Hepatocyte (in vitro differentiated cells): ENCODE data around the gene ARL2. TPM values are rescaled to one million over a fixed set of nuclear protein-coding genes. Genes with fewer than 3 reads are reported as not detected.

Experiments used
- DNase-seq: peaks from one replicate; pipeline ENCODE4 v3.0.0-alpha.2; 2016; ENCODE audit warnings: low spot score
- H2AFZ ChIP-seq: fragments of 200-600 bp; sonication (generic); 2 replicates; pipeline ENCODE4 v1.6.0; 2016; ENCODE audit warnings: antibody characterized with exemption, mild to moderate bottlenecking
- H3K27ac ChIP-seq: fragments of 200-600 bp; sonication (generic); 2 replicates; pipeline ENCODE4 v1.5.1; 2016; ENCODE audit warnings: mild to moderate bottlenecking
- H3K27me3 ChIP-seq: fragments of 200-600 bp; sonication (generic); 2 replicates; pipeline ENCODE4 v1.6.1; 2016
- H3K36me3 ChIP-seq: fragments of 200-600 bp; sonication (generic); replicated peaks from 2 replicates; pipeline ENCODE4 v1.5.1; 2016; ENCODE audit warnings: low read depth; ENCODE audit not compliant: insufficient read depth
- H3K4me1 ChIP-seq: fragments of 200-600 bp; sonication (generic); 2 replicates; pipeline ENCODE4 v1.5.1; 2016; ENCODE audit warnings: mild to moderate bottlenecking, moderate library complexity; ENCODE audit not compliant: insufficient read depth
- H3K4me2 ChIP-seq: fragments of 200-600 bp; sonication (generic); 2 replicates; pipeline ENCODE4 v1.6.0; 2016
- H3K4me3 ChIP-seq: fragments of 200-600 bp; sonication (generic); 2 replicates; pipeline ENCODE4 v1.5.1; 2016; ENCODE audit warnings: mild to moderate bottlenecking
- H3K79me2 ChIP-seq: fragments of 200-600 bp; sonication (generic); 2 replicates; pipeline ENCODE4 v1.6.0; 2017; ENCODE audit warnings: mild to moderate bottlenecking
- H3K9me2 ChIP-seq: fragments of 200-600 bp; sonication (generic); replicated peaks from 2 replicates; pipeline ENCODE4 v1.6.0; 2017; ENCODE audit warnings: mild to moderate bottlenecking; ENCODE audit not compliant: insufficient read depth
- H3K9me3 ChIP-seq: fragments of 200-600 bp; sonication (generic); 2 replicates; pipeline ENCODE4 v1.5.1; 2016; ENCODE audit warnings: low read depth, mild to moderate bottlenecking
- H4K20me1 ChIP-seq: fragments of 200-600 bp; sonication (generic); 2 replicates; pipeline ENCODE4 v1.6.0; 2016; ENCODE audit warnings: mild to moderate bottlenecking; ENCODE audit not compliant: insufficient read depth, poor library complexity, severe bottlenecking
- CTCF ChIP-seq: fragments of 200-600 bp; sonication (generic); IDR thresholded peaks from 2 replicates; pipeline ENCODE4 v1.5.1; 2016; ENCODE audit warnings: antibody characterized with exemption, mild to moderate bottlenecking; ENCODE audit not compliant: poor library complexity
- EZH2 ChIP-seq: fragments of 200-600 bp; sonication (generic); IDR thresholded peaks from 2 replicates; pipeline ENCODE4 v1.6.1; 2016; ENCODE audit warnings: antibody characterized with exemption, mild to moderate bottlenecking, borderline replicate concordance
- EZH2phosphoT487 ChIP-seq: fragments of 200-600 bp; sonication (generic); IDR thresholded peaks from one replicate; pipeline ENCODE4 v1.6.1; 2018; ENCODE audit warnings: antibody characterized with exemption, mild to moderate bottlenecking, low read depth, moderate library complexity; ENCODE audit not compliant: unreplicated experiment, severe bottlenecking
- WGBS: methylation state at CpG from one replicate; pipeline ENCODE4 v1.1.6; 2016; ENCODE audit warnings: low lambda C conversion rate; ENCODE audit errors: missing lambda C conversion rate; 5-methylcytosine and 5-hydroxymethylcytosine counted together
- polyA plus RNA-seq: library from polyadenylated mRNA; unstranded; fragments of >200 nt; fragmentation: Nextera tagmentation; extraction: Ambion mirVana; gene quantifications from 2 replicates; pipeline ENCODE4 v1.2.1, GENCODE V29; 2016
- total RNA-seq: library from RNA; depleted of rRNA; stranded (reverse); fragments of >200 nt; gene quantifications from 2 replicates; pipeline ENCODE4 v1.2.3, GENCODE V29; 2014

Gene ARL2
- total and polyA plus RNA-seq, 2 experiments from 2014 or later, result 69.1 to 126 TPM

- H3K27me3 ChIP-seq, result no peaks in the 10 kb centered on the region
- no peaks in the 10 kb centered on the region for H3K9me3 ChIP-seq
- no peaks in the 10 kb centered on the region for H3K9me2 ChIP-seq
- peak within 1 kb of the TSS; percentile 99 for H3K27ac ChIP-seq
- peak within 1 kb of the TSS; percentile 69 for H3K4me2 ChIP-seq
- TF ChIP-seq EZH2phosphoT487, result no peak
- TF ChIP-seq CTCF, result peak; percentile 40
- peaks cover 26% of the 10 kb centered on the region for H3K4me1 ChIP-seq
- H2AFZ ChIP-seq, result no peak within 1 kb of the TSS
- H3K4me3 ChIP-seq, result no peak within 1 kb of the TSS
- no peaks in the 10 kb centered on the region for H3K79me2 ChIP-seq
- DNase-seq, result peak; percentile 87
- 38% methylated on average over 9 of the region's 9 CpGs for WGBS
- no peaks in the 10 kb centered on the region for H4K20me1 ChIP-seq
- no peaks in the 10 kb centered on the region for H3K36me3 ChIP-seq
Measured at GRCh38 chr11:64996710-64997380, 17.1 kb upstream of the ARL2 start, which contains the start of gene BATF2. Gene BATF2, minus strand, starts transcription at chr11:64996971. Its CDS starts 57 bp downstream, at chr11:64996914.

- H3K4me2 ChIP-seq, result peak overlapping the region; percentile 68
Measured at GRCh38 chr11:64998141-64998540, 15.8 kb upstream of the ARL2 start.

GRCh38 chr11:64998690-64999431 is 15.1 kb upstream of the ARL2 start:
- H3K9me2 ChIP-seq, result no peaks in the 10 kb centered on the region
- peaks cover 26% of the 10 kb centered on the region for H3K4me1 ChIP-seq
- WGBS, result 65% methylated on average over 9 of the region's 9 CpGs
- H3K4me3 ChIP-seq, result no peak overlapping the region
- peak overlapping the region; percentile 99 for H3K27ac ChIP-seq
- no peaks in the 10 kb centered on the region for H3K36me3 ChIP-seq
- no peak overlapping the region for H2AFZ ChIP-seq
- no peaks in the 10 kb centered on the region for H3K79me2 ChIP-seq
- no peak for TF ChIP-seq EZH2
- no peaks in the 10 kb centered on the region for H3K27me3 ChIP-seq
- DNase-seq, result peak; percentile 81
- no peaks in the 10 kb centered on the region for H4K20me1 ChIP-seq
- no peaks in the 10 kb centered on the region for H3K9me3 ChIP-seq
- peak overlapping the region; percentile 68 for H3K4me2 ChIP-seq

More at GRCh38 chr11:64998141-64998540, 15.8 kb upstream of the ARL2 start:
- Histone ChIP-seq H2AFZ (no peak overlapping the region), H3K79me2 (no peaks in the 10 kb centered on the region), H3K9me2 (no peaks in the 10 kb centered on the region), H3K9me3 (no peaks in the 10 kb centered on the region), H3K27ac (peak overlapping the region; percentile 99), H4K20me1 (no peaks in the 10 kb centered on the region), H3K4me1 (peaks cover 26% of the 10 kb centered on the region), H3K27me3 (no peaks in the 10 kb centered on the region), H3K36me3 (no peaks in the 10 kb centered on the region), H3K4me3 (no peak overlapping the region)
- WGBS, result 91% methylated on average over 1 of the region's 1 CpG
- no peak for TF ChIP-seq CTCF
- no peak for TF ChIP-seq EZH2
- no peak for TF ChIP-seq EZH2phosphoT487
- DNase-seq, result no peak

- Histone ChIP-seq H3K27me3 (no peaks in the 10 kb centered on the region), H4K20me1 (no peaks in the 10 kb centered on the region), H3K4me2 (peak overlapping the region; percentile 51), H3K79me2 (no peaks in the 10 kb centered on the region), H3K4me1 (peaks cover 26% of the 10 kb centered on the region), H3K36me3 (no peaks in the 10 kb centered on the region), H3K27ac (peak overlapping the region; percentile 99), H2AFZ (no peak overlapping the region), H3K9me3 (no peaks in the 10 kb centered on the region), H3K4me3 (no peak overlapping the region), H3K9me2 (no peaks in the 10 kb centered on the region)
- 53% methylated on average over 1 of the region's 1 CpG for WGBS
- TF ChIP-seq CTCF (no peak), EZH2 (no peak), EZH2phosphoT487 (no peak)
- no peak for DNase-seq
Measured at GRCh38 chr11:64999478-64999877, 14.5 kb upstream of the ARL2 start.
